Mammary epithelial cell (primary cell): ENCODE results near the gene L3MBTL4.
"Not testable (repeated sequence)": the region's sequence is repeated elsewhere in the genome, so short reads cannot be mapped to it uniquely, and the experiment has no call there.

Experiments used
- EZH2 ChIP-seq: IDR thresholded peaks from 2 replicates; pipeline ENCODE4 v1.6.1; 2012; ENCODE audit warnings: low read length, inconsistent platforms, borderline replicate concordance
- TF ChIP-seq, protein P1 (sequence below), 2 donors: IDR thresholded peaks in 1 of 2; conservative IDR thresholded peaks in 1 of 2; 2 replicates each; pipeline ENCODE4 v1.5.1; 2011 to 2012; ENCODE audit warnings: inconsistent platforms in 2 of 2, low read length in 2 of 2, mild to moderate bottlenecking in 2 of 2, control low read depth in 1 of 2, low read depth in 1 of 2; ENCODE audit not compliant: insufficient read depth in 1 of 2; ENCODE audit errors: extremely low read depth in 1 of 2

DNA sequence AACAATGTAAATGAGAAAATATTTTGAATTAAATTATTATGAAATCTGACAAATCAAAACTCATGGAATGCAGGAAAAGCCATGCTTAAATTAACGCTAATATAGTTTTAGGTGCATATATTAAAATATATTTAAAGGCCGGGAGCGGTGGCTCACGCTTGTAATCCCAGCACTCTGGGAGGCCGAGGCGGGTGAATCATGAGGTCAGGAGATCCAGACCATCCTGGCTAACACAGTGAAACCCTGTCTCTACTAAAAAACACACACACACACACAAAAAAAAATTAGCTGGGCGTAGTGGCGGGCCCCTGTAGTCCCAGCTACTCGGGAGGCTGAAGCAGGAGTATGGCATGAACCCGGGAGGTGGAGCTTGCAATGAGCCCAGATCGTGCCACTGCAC lies 342.3 kb downstream of the L3MBTL4 start:
- TF ChIP-seq, protein P1, sequence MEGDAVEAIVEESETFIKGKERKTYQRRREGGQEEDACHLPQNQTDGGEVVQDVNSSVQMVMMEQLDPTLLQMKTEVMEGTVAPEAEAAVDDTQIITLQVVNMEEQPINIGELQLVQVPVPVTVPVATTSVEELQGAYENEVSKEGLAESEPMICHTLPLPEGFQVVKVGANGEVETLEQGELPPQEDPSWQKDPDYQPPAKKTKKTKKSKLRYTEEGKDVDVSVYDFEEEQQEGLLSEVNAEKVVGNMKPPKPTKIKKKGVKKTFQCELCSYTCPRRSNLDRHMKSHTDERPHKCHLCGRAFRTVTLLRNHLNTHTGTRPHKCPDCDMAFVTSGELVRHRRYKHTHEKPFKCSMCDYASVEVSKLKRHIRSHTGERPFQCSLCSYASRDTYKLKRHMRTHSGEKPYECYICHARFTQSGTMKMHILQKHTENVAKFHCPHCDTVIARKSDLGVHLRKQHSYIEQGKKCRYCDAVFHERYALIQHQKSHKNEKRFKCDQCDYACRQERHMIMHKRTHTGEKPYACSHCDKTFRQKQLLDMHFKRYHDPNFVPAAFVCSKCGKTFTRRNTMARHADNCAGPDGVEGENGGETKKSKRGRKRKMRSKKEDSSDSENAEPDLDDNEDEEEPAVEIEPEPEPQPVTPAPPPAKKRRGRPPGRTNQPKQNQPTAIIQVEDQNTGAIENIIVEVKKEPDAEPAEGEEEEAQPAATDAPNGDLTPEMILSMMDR (conservative IDR thresholded peaks at IDR 0.05 in 1 of 2, IDR thresholded peaks at IDR 0.05 in 1 of 2; ENCODE audit: extremely low read depth in 1 of 2, insufficient read depth in 1 of 2, low read depth in 1 of 2, low read length in 2 of 2) = not testable (repeated sequence)
- not testable (repeated sequence) for TF ChIP-seq EZH2
